PFSK-1 (cell line): ENCODE results near the gene RPTOR.

ENCODE experiments used
- FOXP2 ChIP-seq: optimal IDR thresholded peaks from 2 replicates; pipeline ENCODE3; 2011; ENCODE audit warnings: borderline replicate concordance, control low read depth, inconsistent platforms; ENCODE audit not compliant: insufficient read depth; ENCODE audit errors: extremely low read length, extremely low read depth
- POLR2AphosphoS5 ChIP-seq: IDR thresholded peaks from 2 replicates; pipeline ENCODE4 v1.6.1; 2012; ENCODE audit warnings: low read depth, mild to moderate bottlenecking, control low read depth, low read length, moderate library complexity
- REST ChIP-seq, 2 experiments: IDR thresholded peaks; 2 replicates each; pipeline versions ENCODE4 v1.6.1 to v1.8.0; 2011 to 2012; ENCODE audit warnings: low read depth in 2 of 2, low read length in 2 of 2, control low read depth in 1 of 2, inconsistent platforms in 1 of 2, mild to moderate bottlenecking in 1 of 2, moderate library complexity in 1 of 2; ENCODE audit not compliant: insufficient read depth in 1 of 2
- SIN3A ChIP-seq: IDR thresholded peaks from 2 replicates; pipeline ENCODE4 v1.6.1; 2012; ENCODE audit warnings: mild to moderate bottlenecking, low read length, moderate library complexity, borderline replicate concordance; ENCODE audit not compliant: insufficient read depth
- TAF1 ChIP-seq: IDR thresholded peaks from 2 replicates; pipeline ENCODE4 v1.6.1; 2012; ENCODE audit warnings: low read length, control low read depth, borderline replicate concordance; ENCODE audit not compliant: insufficient read depth

GRCh38 chr17:80679816-80680215 is 135.2 kb downstream of the RPTOR start:
- TF ChIP-seq TAF1: no peak
- TF ChIP-seq POLR2AphosphoS5: no peak
- no peak for TF ChIP-seq SIN3A
- TF ChIP-seq REST (IDR thresholded peaks at IDR 0.05; ENCODE audit: insufficient read depth in 1 of 2, low read depth in 2 of 2, low read length in 2 of 2): no peak
- TF ChIP-seq FOXP2: no peak
